Central memory CD4-positive, alpha-beta T cell (primary cell): Measurements from ENCODE around the gene WASF3.

Experiments used
- DNase-seq: peaks from one replicate; pipeline ENCODE4 v3.0.0; 2022
- total RNA-seq, 3 experiments: gene quantifications; one replicate each; lab custom pipeline; 2026; lab: John Stamatoyannopoulos, UW

WASF3 gene
- total RNA-seq = 0 to 0.32 (median 0.16) reads per million in 3 experiments

DNA sequence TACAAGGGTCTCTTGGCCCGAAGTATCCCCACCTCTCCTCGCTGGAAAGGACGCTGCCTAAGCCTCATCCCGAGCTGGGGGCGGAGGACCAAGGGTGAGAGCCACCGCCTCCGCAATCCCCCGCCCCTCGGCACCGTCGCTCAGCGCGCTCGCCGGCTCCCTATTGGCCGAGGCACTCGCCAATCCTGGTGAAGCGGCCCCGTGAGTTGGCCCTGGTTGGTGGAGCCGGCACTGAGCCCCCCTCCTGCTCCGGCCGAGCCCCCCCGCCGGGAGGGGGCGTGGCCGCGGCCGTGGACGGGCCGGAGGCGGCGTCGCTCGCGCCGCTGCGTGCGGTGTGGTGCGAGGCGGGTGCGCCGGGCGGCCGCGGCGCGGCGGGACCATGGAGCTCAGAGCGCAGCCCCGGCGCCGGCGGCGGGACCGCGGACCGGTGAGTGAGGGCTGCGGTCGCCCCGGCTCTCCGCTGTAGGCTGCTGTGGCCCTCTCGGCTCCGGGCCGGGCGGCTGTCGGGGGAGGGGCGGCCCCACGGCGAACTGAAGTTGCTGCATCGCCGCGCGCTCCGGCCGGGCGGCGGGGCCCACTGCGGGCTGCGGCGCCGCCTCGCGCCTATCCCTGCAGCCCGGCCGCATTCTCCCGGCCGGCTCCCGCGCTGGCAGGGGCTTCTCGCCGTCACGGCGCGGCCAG, at the start of gene WASF3:
Gene WASF3, plus strand, starts transcription at position 291 of the 681 bp plus-strand sequence. CDS start 84,588 bp downstream, outside the sequence.
- peak; percentile 3 for DNase-seq

DNA sequence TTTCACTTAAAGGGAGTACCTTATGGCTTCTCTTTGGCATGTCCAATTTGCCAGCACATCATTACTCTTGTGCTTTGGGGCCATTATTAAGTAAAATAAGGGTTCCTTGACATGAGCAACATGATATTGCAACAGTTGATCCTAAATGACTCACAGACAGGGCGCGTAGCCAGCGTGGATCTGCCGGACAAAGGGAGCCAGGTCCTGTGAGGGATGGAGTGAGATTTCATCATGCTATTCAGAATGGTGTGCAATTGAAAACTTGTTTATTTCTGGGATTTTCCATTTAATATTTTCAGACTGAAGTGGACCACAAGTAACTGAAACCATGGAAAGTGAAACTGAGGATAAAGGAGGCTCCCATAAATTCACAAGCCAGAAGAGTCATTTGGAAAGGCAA, 48.6 kb upstream of the WASF3 start:
- DNase-seq = no peak

DNA sequence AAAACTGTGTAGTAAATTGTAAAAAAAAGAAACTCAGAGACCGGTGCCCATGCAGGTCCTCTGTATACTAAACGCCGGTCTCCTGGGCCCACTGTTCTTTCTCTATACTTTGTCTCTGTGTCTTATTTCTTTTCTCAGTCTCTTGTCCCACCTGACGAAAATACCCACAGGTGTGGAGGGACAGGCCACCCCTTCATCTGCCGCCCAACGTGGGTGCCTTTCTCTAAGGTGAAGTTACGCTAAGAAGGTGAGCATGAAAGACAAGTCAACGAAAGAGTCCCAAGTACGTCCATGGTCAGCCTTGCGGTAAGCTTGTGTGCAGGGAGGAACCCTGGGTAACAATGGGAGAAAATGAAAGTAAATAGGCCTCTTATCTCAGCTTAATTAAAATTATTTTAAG, 48.0 kb upstream of the WASF3 start:
- DNase-seq = no peak

GRCh38 chr13:26513931-26514330, 43.6 kb upstream of the WASF3 start:
- no peak for DNase-seq

- no peak for DNase-seq
These were observed 41.8 kb upstream of the WASF3 start for GRCh38 chr13:26515721-26516120.

GRCh38 chr13:26517936-26518335, 39.5 kb upstream of the WASF3 start:
- no peak for DNase-seq

DNA sequence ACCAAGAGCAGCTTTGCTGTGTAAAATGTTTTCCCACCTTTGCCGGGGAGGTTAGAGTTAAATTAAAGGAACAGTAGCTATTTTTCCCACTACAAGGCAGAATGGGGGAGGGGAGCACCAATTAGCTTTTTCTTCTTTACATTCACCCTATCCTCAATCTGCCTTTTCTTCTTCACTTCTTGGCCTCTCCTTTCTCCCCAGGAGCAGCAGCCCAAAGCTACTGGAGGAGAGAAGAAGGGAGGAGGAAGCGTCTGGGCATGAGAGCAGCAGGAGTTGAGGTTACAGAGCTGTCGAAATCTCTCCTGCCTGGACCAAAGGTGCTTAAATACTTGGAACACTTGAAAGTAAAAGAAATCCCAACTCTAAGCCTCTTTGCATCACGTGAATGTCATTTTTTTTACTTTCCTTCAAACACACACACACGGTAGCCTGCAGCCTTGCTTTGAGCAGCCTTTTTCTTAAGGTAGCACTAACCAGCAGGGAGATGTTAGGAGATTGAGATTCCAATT, 39.0 kb upstream of the WASF3 start:
- DNase-seq = no peak

GRCh38 chr13:26522571-26522970, 34.9 kb upstream of the WASF3 start:
- DNase-seq = no peak

DNA sequence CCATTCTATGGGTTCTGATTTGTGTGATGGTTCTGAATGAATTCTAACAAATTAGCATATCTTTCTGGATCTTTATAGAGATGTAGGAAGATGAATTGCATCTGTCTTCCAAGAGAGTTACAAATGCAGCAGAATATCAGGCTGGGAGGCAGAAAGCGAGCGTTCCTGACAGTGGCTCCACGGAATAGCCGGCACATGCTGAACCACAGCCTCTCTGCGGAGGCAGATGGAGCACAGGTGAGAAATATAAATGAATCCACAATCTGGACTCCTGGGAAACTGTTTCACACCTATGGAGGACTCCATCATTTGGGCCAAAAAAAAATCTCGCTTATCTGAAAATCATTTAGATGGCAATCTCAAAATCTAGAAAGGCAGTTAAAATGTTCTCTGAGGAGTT, 34.5 kb upstream of the WASF3 start:
- no peak for DNase-seq

DNA sequence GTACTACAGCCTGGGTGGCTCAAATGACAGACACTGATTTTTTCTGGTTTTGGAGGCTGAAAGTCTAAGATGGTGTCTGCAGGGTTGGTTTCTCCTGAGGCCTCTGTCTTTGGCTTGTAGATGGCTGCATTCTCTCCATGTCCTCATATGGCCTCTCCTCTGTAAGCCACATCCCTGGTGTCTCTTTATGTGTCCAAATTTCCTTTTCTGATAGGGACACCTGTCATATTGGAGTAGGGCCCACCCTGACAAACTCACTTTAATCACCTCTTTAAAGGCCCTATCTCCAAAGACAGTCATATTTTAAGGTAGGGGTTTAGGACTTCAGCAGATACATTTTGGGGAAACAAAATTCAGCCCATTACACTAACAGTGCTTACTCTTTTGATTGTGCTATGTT, 32.0 kb upstream of the WASF3 start:
- DNase-seq = no peak

- DNase-seq = no peak
These were observed 30.7 kb upstream of the WASF3 start for GRCh38 chr13:26526702-26527216.

GRCh38 chr13:26528527-26528926, 29.0 kb upstream of the WASF3 start:
- DNase-seq = no peak

DNA sequence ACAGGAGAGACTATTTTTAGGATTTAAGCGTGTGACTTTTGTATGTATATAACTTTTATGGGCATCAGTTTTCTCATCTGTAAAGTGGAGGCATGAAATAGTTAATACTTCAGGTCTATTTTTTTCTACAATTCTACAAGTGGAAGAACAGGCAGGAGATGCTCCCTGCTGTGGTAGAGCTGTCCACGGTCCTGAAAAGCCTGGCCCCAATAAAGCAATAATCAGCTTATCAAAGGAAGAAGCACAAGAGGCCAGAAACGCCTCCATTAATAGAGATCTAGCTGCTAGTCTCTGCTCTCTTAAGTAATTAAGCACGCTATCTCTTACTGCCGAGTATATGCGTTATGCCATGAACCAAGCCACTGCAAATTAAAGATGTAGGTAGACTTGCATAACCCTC, 28.0 kb upstream of the WASF3 start:
- no peak for DNase-seq

GRCh38 chr13:26531742-26532141, 25.7 kb upstream of the WASF3 start:
- DNase-seq = no peak

- DNase-seq = no peak
These were observed 23.3 kb upstream of the WASF3 start for GRCh38 chr13:26534036-26534726.

DNA sequence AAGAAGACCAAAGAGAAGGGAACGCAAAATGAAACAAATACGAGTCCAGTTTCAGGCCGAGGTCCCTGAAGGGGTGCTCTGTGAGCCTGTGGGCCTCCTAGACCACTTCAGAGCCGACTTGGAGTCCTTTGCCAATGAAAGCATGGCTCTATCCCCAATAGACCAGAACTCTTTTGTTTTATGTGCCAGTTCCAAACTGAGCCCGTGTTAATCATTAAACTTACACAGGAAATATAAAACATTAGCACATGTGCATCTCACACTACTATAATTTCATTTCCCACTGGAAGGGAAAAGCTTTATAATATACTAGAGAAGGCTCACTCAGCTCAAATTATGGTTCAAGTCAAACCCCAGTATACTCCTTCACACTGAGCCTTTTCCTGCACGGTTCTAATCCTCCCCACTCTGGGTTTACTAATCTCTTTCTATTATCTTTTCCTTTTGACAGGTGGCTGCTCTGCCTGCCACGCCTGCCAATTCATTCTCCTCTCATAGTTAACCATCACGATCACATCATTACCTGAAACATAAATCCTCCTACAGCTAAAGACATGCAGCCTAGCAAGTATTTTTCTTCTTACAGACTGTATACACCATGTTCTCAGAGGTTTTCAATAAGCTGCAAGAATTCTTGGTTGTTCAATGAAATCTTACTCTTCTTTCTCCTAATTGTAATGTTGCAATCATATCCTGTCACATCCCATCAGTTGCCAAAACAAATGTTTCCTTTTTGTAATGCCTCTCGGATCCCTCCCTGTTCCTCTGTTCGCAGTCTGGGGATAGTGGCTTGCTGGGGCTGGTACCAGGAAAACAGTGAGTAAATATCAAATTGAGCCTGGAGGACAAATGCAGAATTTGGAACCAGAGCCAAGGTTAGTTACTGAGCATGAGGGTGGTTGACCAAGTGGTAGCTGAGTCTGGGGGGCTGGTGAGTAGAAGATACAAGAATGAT, 18.8 kb upstream of the WASF3 start:
- no peak for DNase-seq

GRCh38 chr13:26539738-26540292, 17.7 kb upstream of the WASF3 start:
- DNase-seq = no peak

DNA sequence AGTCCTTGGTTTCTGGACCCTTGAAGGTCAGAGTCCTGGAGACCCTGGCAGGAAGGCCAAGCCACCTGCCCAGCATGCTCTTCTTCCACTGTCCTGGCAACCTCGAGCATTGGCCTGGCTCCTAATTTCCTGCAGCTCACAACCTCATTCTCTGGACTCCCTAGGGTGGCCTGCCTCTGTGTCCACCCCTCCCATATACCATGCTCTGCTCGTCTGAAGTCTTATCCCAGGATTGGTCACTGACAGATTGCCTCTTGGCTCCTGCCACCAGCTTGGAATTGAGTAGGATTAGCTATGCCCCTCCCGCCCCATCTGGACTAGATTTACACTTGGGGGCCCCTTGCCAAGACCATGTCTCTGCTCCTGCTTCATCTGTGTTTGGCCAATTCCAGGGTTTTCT, 17.1 kb upstream of the WASF3 start:
- DNase-seq = no peak

DNA sequence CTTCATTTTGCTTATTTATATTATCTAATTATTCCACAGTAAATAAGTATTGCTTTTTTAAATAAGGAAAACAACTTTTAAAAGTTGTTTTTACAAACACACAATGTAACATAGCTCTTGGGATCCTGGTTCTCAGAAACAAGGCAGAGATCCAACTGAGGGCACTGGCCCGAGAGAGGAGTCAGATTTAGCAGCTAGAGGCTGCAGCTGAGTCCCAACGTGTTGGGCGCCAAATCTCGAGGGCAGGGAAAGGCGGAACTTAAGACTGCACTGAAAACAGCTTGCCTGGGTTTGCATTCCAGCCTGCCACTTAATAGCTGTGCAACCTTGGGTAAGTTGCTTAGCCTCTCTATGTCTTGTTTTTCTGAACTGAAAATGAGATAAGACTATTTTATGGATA, 16.4 kb upstream of the WASF3 start:
- no peak for DNase-seq

DNA sequence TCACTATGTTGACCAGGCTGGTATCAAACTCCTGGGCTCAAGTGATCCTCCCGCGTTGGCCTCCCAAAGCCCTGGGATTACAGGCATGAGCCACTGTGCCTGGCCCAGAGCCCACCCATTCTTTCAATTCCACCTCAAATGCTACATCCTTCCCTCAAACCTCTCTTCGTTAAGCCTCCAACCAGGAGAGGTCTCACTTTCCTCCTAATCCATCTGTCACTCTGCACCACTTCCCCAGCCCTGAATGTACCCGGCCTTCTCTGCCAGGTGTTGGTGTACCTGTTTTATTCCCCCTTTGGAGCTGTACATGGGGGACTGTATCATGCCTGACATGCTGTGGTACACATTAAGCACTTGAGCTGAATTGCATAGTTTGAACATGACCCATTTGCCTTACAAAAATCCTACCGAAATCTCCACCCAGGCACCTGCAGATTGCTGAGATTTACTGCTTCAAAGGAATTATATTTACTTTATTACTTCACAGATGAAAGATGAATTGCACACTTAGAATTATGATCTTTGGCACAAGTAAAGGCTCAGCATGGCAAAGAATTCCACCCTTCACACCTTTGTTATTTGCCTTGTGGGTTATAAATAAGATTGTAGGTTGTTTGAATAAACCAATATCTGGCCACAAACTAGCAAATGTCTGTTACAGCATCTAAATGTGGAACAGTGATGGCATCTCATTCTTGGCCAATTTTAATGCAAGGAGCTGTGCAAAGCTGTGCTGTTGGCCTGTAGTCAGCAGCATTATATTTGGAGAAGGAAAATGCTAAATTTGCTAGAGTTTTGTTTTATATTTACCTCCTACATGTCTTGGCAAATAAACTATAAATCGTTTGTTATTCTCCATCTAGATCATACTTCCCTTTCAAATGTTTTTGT, 15.6 kb upstream of the WASF3 start:
- no peak for DNase-seq

DNA sequence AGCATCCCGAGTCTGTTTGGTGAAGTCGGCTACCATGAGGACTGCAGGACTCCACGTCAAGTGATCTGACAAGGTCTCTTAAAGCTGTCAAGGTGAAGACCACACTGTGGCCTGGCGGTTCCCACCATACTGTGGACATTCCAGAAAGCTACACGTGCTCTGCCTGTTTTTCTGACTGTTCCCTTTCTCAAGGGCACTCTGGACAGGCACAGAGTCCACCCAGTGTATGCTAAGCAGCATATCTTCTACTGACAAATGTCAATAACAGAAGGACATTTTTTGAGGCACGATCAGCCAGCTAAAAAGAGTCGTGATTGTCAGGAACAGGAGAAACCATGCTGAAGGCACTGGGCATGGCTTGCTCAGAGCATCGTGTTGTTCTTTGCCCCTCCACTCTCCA, 12.8 kb upstream of the WASF3 start:
- no peak for DNase-seq
